Activated naive CD8-positive, alpha-beta T cell treated with anti-CD3 and anti-CD28 coated beads, Interleukin-2, amount 50 U/mL, for 24 hours (primary cell): ENCODE measurements around the gene KLRG1.
A peak's percentile ranks its signal among the peaks of the same experiment; 100 is the strongest.

Source experiments
- ATAC-seq: fragments of 150-1000 bp; cut with Tn5 transposase; one replicate; pipeline ENCODE4 v1.10.0; 2021
- DNase-seq: peaks from one replicate; pipeline ENCODE4 v3.0.0; 2021
- H3K27ac Mint-ChIP-seq: one replicate; pipeline ENCODE4 v1.8.0; 2021; ENCODE audit warnings: mild to moderate bottlenecking, mixed read lengths
- H3K27me3 Mint-ChIP-seq: one replicate; pipeline ENCODE4 v1.8.0; 2021; ENCODE audit warnings: mixed read lengths
- H3K36me3 Mint-ChIP-seq: one replicate; pipeline ENCODE4 v1.8.0; 2021; ENCODE audit warnings: low read depth, mixed read lengths
- H3K4me1 Mint-ChIP-seq: one replicate; pipeline ENCODE4 v1.8.0; 2021; ENCODE audit warnings: mixed read lengths
- H3K4me3 Mint-ChIP-seq: one replicate; pipeline ENCODE4 v1.8.0; 2021; ENCODE audit warnings: mild to moderate bottlenecking, moderate library complexity, mixed read lengths
- H3K9me3 Mint-ChIP-seq: one replicate; pipeline ENCODE4 v1.8.0; 2021; ENCODE audit warnings: mixed read lengths

Gene KLRG1

GRCh38 chr12:8957561-8957960 lies 31.8 kb upstream of the KLRG1 start:
- Mint-ChIP-seq H3K9me3 (peaks cover 11% of the 10 kb centered on the region), H3K36me3 (peaks cover 30% of the 10 kb centered on the region), H3K27me3 (no peaks in the 10 kb centered on the region), H3K4me1 (peaks cover 75% of the 10 kb centered on the region), H3K27ac (no peak overlapping the region), H3K4me3 (no peak overlapping the region)
- no peak for ATAC-seq
- DNase-seq, result no peak

GRCh38 chr12:8958066-8958465 lies 31.3 kb upstream of the KLRG1 start:
- H3K9me3 Mint-ChIP-seq, result peaks cover 6% of the 10 kb centered on the region
- H3K27me3 Mint-ChIP-seq, result no peaks in the 10 kb centered on the region
- peaks cover 27% of the 10 kb centered on the region for H3K36me3 Mint-ChIP-seq
- no peak overlapping the region for H3K27ac Mint-ChIP-seq
- no peak overlapping the region for H3K4me3 Mint-ChIP-seq
- peaks cover 70% of the 10 kb centered on the region for H3K4me1 Mint-ChIP-seq
- DNase-seq (no peak), ATAC-seq (no peak)

- ATAC-seq, result peak; percentile 61
- peaks cover 3% of the 10 kb centered on the region for H3K9me3 Mint-ChIP-seq
- no peak for DNase-seq
- no peak overlapping the region for H3K4me3 Mint-ChIP-seq
- no peaks in the 10 kb centered on the region for H3K27me3 Mint-ChIP-seq
- peaks cover 50% of the 10 kb centered on the region for H3K4me1 Mint-ChIP-seq
- no peak overlapping the region for H3K27ac Mint-ChIP-seq
- H3K36me3 Mint-ChIP-seq, result peaks cover 23% of the 10 kb centered on the region
Measured at GRCh38 chr12:8960176-8960575, 29.2 kb upstream of the KLRG1 start.

- no peak for DNase-seq
- H3K4me1 Mint-ChIP-seq, result peaks cover 9% of the 10 kb centered on the region
- peaks cover 27% of the 10 kb centered on the region for H3K36me3 Mint-ChIP-seq
- no peak for ATAC-seq
- H3K27ac Mint-ChIP-seq, result no peak overlapping the region
- H3K4me3 Mint-ChIP-seq, result no peak overlapping the region
- peaks cover 28% of the 10 kb centered on the region for H3K9me3 Mint-ChIP-seq
- no peaks in the 10 kb centered on the region for H3K27me3 Mint-ChIP-seq
Measured at GRCh38 chr12:8968761-8969160, 20.6 kb upstream of the KLRG1 start.

- H3K36me3 Mint-ChIP-seq, result peaks cover 24% of the 10 kb centered on the region
- H3K4me1 Mint-ChIP-seq, result peaks cover 9% of the 10 kb centered on the region
- no peak for DNase-seq
- no peaks in the 10 kb centered on the region for H3K27me3 Mint-ChIP-seq
- ATAC-seq, result no peak
- peak overlapping the region; percentile 73 for H3K27ac Mint-ChIP-seq
- H3K4me3 Mint-ChIP-seq, result no peak overlapping the region
- H3K9me3 Mint-ChIP-seq, result peaks cover 31% of the 10 kb centered on the region
Measured at GRCh38 chr12:8969861-8970411, 19.4 kb upstream of the KLRG1 start.

- Mint-ChIP-seq H3K27me3 (no peaks in the 10 kb centered on the region), H3K27ac (peak overlapping the region; percentile 73), H3K4me3 (no peak overlapping the region), H3K4me1 (peaks cover 9% of the 10 kb centered on the region), H3K36me3 (peaks cover 23% of the 10 kb centered on the region), H3K9me3 (peaks cover 31% of the 10 kb centered on the region)
- ATAC-seq, result no peak
- no peak for DNase-seq
Measured at GRCh38 chr12:8970432-8970831, 18.9 kb upstream of the KLRG1 start.

- Mint-ChIP-seq H3K27me3 (no peaks in the 10 kb centered on the region), H3K4me3 (no peak overlapping the region), H3K9me3 (peaks cover 21% of the 10 kb centered on the region), H3K4me1 (peaks cover 12% of the 10 kb centered on the region), H3K36me3 (peaks cover 12% of the 10 kb centered on the region), H3K27ac (no peak overlapping the region)
- DNase-seq (no peak), ATAC-seq (no peak)
Measured at GRCh38 chr12:8980137-8980536, 9.2 kb upstream of the KLRG1 start.

- DNase-seq (no peak), ATAC-seq (peak; percentile 16)
- peaks cover 2% of the 10 kb centered on the region for H3K9me3 Mint-ChIP-seq
- peaks cover 7% of the 10 kb centered on the region for H3K36me3 Mint-ChIP-seq
- no peak overlapping the region for H3K4me3 Mint-ChIP-seq
- H3K27ac Mint-ChIP-seq, result no peak overlapping the region
- no peaks in the 10 kb centered on the region for H3K27me3 Mint-ChIP-seq
- peaks cover 52% of the 10 kb centered on the region for H3K4me1 Mint-ChIP-seq
Measured at GRCh38 chr12:8985213-8985754, 4.1 kb upstream of the KLRG1 start.

- H3K9me3 Mint-ChIP-seq, result no peaks in the 10 kb centered on the region
- H3K27ac Mint-ChIP-seq, result no peak overlapping the region
- no peak for ATAC-seq
- peaks cover 5% of the 10 kb centered on the region for H3K36me3 Mint-ChIP-seq
- peaks cover 60% of the 10 kb centered on the region for H3K4me1 Mint-ChIP-seq
- H3K27me3 Mint-ChIP-seq, result no peaks in the 10 kb centered on the region
- H3K4me3 Mint-ChIP-seq, result no peak overlapping the region
- no peak for DNase-seq
Measured at GRCh38 chr12:8987163-8987562, 2.2 kb upstream of the KLRG1 start.

GRCh38 chr12:8987685-8988084 lies 1.7 kb upstream of the KLRG1 start:
- Mint-ChIP-seq H3K27me3 (no peaks in the 10 kb centered on the region), H3K9me3 (no peaks in the 10 kb centered on the region), H3K36me3 (peaks cover 5% of the 10 kb centered on the region), H3K4me3 (peak overlapping the region; percentile 45), H3K27ac (peak overlapping the region; percentile 63), H3K4me1 (peaks cover 63% of the 10 kb centered on the region)
- ATAC-seq, result no peak
- DNase-seq, result no peak

GRCh38 chr12:8991371-8992345 lies 2.3 kb downstream of the KLRG1 start:
- Mint-ChIP-seq H3K27me3 (no peaks in the 10 kb centered on the region), H3K4me3 (peak overlapping the region; percentile 81), H3K9me3 (no peaks in the 10 kb centered on the region), H3K27ac (peak overlapping the region; percentile 89), H3K36me3 (peaks cover 4% of the 10 kb centered on the region), H3K4me1 (peaks cover 81% of the 10 kb centered on the region)
- ATAC-seq (peak; percentile 18), DNase-seq (no peak)

- DNase-seq (no peak), ATAC-seq (no peak)
- Mint-ChIP-seq H3K27ac (no peak overlapping the region), H3K27me3 (no peaks in the 10 kb centered on the region), H3K4me1 (peaks cover 77% of the 10 kb centered on the region), H3K9me3 (no peaks in the 10 kb centered on the region), H3K36me3 (peaks cover 7% of the 10 kb centered on the region), H3K4me3 (peak overlapping the region; percentile 81)
Measured at GRCh38 chr12:8993827-8994226, 4.5 kb downstream of the KLRG1 start.

- peak overlapping the region; percentile 81 for H3K4me3 Mint-ChIP-seq
- H3K9me3 Mint-ChIP-seq, result no peaks in the 10 kb centered on the region
- H3K27me3 Mint-ChIP-seq, result no peaks in the 10 kb centered on the region
- DNase-seq (no peak), ATAC-seq (no peak)
- peaks cover 76% of the 10 kb centered on the region for H3K4me1 Mint-ChIP-seq
- peak overlapping the region; percentile 7 for H3K27ac Mint-ChIP-seq
- H3K36me3 Mint-ChIP-seq, result peaks cover 12% of the 10 kb centered on the region
Measured at GRCh38 chr12:8995021-8995775, 5.9 kb downstream of the KLRG1 start.

GRCh38 chr12:8996682-8997405 lies 7.5 kb downstream of the KLRG1 start:
- DNase-seq (no peak), ATAC-seq (peak; percentile 94)
- Mint-ChIP-seq H3K9me3 (no peaks in the 10 kb centered on the region), H3K27ac (peak overlapping the region; percentile 75), H3K36me3 (peaks cover 12% of the 10 kb centered on the region), H3K4me1 (peaks cover 82% of the 10 kb centered on the region), H3K27me3 (no peaks in the 10 kb centered on the region), H3K4me3 (peak overlapping the region; percentile 35)
